ENCODE measurements around the gene CYBA. TPM values are rescaled to one million over a fixed set of nuclear protein-coding genes. Genes with fewer than 3 reads are reported as not detected.

The CYBA gene
- total RNA-seq, 2 experiments from 2014 or later, result 486 to 586 TPM

DNA sequence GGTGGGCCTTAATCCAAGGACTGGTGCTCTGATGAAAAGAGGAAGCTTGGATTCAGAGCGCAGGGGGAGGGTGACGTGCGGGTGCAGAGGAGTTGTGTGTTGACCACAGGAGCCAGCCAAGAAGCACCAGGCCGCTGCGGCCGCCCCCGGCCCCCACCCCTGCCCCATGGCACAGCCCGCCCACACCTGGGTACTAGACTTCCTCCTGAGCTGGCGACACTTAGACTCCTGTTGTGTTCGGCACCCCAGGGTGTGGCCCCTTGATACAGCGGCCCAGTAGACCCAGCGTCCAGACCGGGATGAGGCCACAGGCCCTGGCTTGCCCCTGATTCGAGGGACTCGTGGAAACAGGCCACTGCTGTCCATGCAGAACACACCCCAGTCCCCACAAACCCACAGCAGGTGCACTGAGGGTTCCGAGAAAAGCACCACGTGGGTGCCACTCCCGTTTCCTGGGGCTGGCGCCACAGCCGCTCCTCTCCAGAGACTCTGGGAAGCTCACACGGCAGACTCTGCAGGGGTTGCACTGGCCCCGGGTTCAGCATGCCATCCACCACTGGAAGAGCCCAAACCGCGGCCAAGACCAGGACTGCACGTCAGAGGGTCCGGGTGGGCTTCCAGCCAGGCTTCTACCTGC is 41.2 kb upstream of the CYBA start:
- H3K4me1 Mint-ChIP-seq, result peaks cover 77% of the 10 kb centered on the region
- CTCF ChIA-PET, result interaction anchor here (0.9 to 1.1 kb wide), 2 partner anchors 12 to 22 kb away, joined by 3 to 4 read pairs; no protein-coding TSS in a partner anchor

GRCh38 chr16:88691129-88691813 is 40.4 kb upstream of the CYBA start:
- no peak overlapping the region for H3K4me3 Mint-ChIP-seq
- H3K36me3 Mint-ChIP-seq (ENCODE audit: low read depth), result peaks cover 9% of the 10 kb centered on the region
- H3K9me3 Mint-ChIP-seq, result no peaks in the 10 kb centered on the region
- peaks cover 75% of the 10 kb centered on the region for H3K4me1 Mint-ChIP-seq
- no peaks in the 10 kb centered on the region for H3K27me3 Mint-ChIP-seq
- ChIA-PET POLR2A (no interaction called here), CTCF (interaction anchor here (1.1 kb wide), 1 partner anchor 21 kb away, joined by 4 read pairs; no protein-coding TSS in a partner anchor)
- peak overlapping the region; percentile 91 for H3K27ac Mint-ChIP-seq
- DNase-seq, result no peak

More for the DNA sequence above, 41.2 kb upstream of the CYBA start:
- peak; percentile 62 for DNase-seq
- Mint-ChIP-seq H3K36me3 (ENCODE audit: low read depth) (peaks cover 13% of the 10 kb centered on the region), H3K9me3 (no peaks in the 10 kb centered on the region), H3K4me3 (peak overlapping the region; percentile 52), H3K27ac (peak overlapping the region; percentile 91), H3K27me3 (no peaks in the 10 kb centered on the region)
- POLR2A ChIA-PET, result interaction anchor here (0.6 kb wide), 1 partner anchor 225 kb away, joined by 3 read pairs; no protein-coding TSS in a partner anchor

DNA sequence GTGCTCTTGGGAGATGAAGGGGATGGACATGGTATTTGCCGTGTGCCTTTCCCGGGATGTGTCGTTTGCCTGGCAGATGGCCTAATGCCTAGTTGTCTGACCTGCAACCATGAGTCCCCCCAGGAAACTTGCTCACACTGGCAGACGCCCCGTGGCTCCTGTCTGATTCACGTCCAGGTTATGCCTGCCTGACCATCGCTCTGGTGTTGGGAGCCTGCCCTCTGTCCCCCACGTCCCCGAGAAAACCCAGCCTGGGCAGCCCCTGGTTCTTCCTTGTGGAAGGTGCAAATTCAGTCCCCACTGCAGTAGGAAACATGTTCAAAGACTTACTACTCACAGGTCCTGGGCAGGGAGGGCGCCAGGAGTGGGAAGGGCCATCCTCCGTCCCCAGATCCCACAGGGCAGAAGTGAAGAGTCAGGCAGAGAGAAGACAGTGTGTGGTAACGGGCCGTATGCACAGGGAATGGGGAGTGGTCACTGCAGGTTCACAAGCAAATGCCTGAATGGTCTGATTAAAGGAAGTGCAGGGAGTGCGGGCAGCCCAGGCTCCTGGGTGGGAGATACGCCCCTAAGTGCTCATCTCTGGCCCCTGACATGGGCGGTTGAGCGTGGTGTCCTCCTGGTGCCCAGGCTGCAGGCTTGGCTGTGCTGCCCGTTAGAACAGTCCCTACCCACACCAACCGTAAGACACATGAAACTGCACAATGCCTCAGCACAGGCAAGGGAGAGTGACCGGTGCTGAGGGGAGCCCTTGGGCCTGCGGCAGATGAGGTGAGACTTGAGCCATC is 39.7 kb upstream of the CYBA start:
- Mint-ChIP-seq H3K27me3 (no peaks in the 10 kb centered on the region), H3K4me3 (peak overlapping the region; percentile 10), H3K27ac (peak overlapping the region; percentile 91), H3K9me3 (no peaks in the 10 kb centered on the region), H3K4me1 (peaks cover 73% of the 10 kb centered on the region), H3K36me3 (ENCODE audit: low read depth) (peaks cover 5% of the 10 kb centered on the region)
- ChIA-PET CTCF (interaction anchor here (1.1 to 1.5 kb wide), 2 partner anchors 10 to 20 kb away, joined by 3 to 4 read pairs; no protein-coding TSS in a partner anchor), POLR2A (no interaction called here)
- DNase-seq, result no peak

DNA sequence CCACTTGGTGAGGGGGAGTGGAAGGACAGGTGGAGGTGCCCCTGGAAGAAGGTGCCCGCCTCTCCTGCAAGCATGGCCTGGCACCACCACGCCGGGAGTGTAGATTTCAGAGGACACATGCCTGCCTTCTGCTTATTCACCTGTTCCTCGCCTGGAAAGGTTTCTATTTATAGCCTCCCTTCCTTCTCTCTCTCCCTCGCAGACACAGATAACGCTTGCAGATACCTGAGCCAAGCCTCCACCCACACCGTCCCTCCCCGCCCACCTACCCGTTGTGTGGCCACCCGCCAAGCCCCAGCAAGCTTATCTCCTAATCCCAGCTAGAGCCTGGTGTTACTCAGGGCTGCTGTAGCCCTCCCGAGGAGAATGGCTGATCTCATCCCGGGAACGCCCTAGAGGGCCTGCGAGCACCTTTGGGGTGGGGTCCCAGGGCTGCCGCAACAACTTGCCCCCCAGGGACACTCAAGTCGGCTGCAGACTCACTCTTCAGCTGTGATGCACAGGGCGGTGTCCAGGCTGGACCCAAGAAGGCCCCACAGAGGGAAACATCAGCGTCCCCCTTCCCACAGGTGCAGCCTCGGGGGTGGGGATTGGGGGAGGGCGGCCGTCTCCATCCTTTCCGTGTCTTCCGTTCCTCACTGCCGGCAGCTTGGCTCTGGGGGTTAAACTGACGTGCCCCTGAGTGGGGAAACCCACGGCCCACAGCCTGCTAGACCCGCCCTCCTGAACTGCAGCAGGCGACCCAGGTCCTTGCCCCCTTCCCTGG is 37.3 kb upstream of the CYBA start:
- no peak for DNase-seq

GRCh38 chr16:88687676-88688012 is 36.8 kb upstream of the CYBA start:
- Mint-ChIP-seq H3K9me3 (no peaks in the 10 kb centered on the region), H3K4me1 (peaks cover 74% of the 10 kb centered on the region), H3K36me3 (ENCODE audit: low read depth) (peaks cover 13% of the 10 kb centered on the region), H3K27ac (peak overlapping the region; percentile 31), H3K4me3 (no peak overlapping the region), H3K27me3 (no peaks in the 10 kb centered on the region)
- ChIA-PET CTCF (interaction anchor here (0.6 to 1.6 kb wide), 6 partner anchors 14 to 553 kb away, joined by 3 to 11 read pairs (median 3); no protein-coding TSS in a partner anchor), POLR2A (interaction anchor here (1.5 kb wide), 1 partner anchor 13 kb away, joined by 5 read pairs; no protein-coding TSS in a partner anchor)
- no peak for DNase-seq

More for the DNA sequence above, 37.3 kb upstream of the CYBA start:
- Mint-ChIP-seq H3K4me3 (no peak overlapping the region), H3K27ac (peak overlapping the region; percentile 31), H3K27me3 (no peaks in the 10 kb centered on the region), H3K4me1 (peaks cover 77% of the 10 kb centered on the region), H3K36me3 (ENCODE audit: low read depth) (peaks cover 13% of the 10 kb centered on the region), H3K9me3 (no peaks in the 10 kb centered on the region)
- POLR2A ChIA-PET, result interaction anchor here (1.5 kb wide), 1 partner anchor 12 kb away, joined by 5 read pairs; no protein-coding TSS in a partner anchor
- CTCF ChIA-PET, result interaction anchor here (0.6 to 1.6 kb wide), 4 partner anchors 13 to 553 kb away, joined by 3 to 11 read pairs (median 3); no protein-coding TSS in a partner anchor

DNA sequence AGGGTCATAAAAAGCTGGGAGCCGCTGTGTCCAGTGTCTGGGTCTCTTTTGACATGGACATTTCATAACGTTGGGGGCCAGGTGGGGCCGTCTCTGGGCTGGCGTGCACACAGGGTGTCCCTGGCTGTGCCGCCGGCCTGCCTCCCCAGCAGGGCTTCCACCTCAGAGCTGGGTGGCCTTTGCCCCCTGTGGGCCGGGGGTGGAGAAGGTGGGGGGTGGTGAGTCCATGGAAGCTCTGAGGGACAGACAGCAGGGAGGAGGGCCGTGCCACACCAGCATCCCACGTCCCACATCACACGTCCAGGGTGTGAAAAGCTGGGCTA is 36.4 kb upstream of the CYBA start:
- no peak for DNase-seq
- H3K4me1 Mint-ChIP-seq, result peaks cover 73% of the 10 kb centered on the region
- POLR2A ChIA-PET, result interaction anchor here (1.5 kb wide), 1 partner anchor 13 kb away, joined by 5 read pairs; no protein-coding TSS in a partner anchor
- no peaks in the 10 kb centered on the region for H3K9me3 Mint-ChIP-seq
- H3K36me3 Mint-ChIP-seq (ENCODE audit: low read depth), result peaks cover 15% of the 10 kb centered on the region
- H3K27me3 Mint-ChIP-seq, result no peaks in the 10 kb centered on the region
- H3K27ac Mint-ChIP-seq, result no peak overlapping the region
- H3K4me3 Mint-ChIP-seq, result peak overlapping the region; percentile 79
- CTCF ChIA-PET, result interaction anchor here (0.6 to 1.6 kb wide), 6 partner anchors 13 to 58 kb away, joined by 3 to 11 read pairs (median 3); no protein-coding TSS in a partner anchor

GRCh38 chr16:88686439-88687253 is 35.8 kb upstream of the CYBA start, which contains the start of gene SNAI3:
TSS of gene SNAI3 (minus strand) at chr16:88686507. CDS start at chr16:88686406, 101 bp downstream.
- no peaks in the 10 kb centered on the region for H3K27me3 Mint-ChIP-seq
- peak within 1 kb of the TSS; percentile 79 for H3K4me3 Mint-ChIP-seq
- ChIA-PET POLR2A (interaction anchor here (1.5 kb wide), 1 partner anchor 14 kb away, joined by 5 read pairs; no protein-coding TSS in a partner anchor), CTCF (interaction anchor here (0.6 to 1.3 kb wide), 4 partner anchors 14 to 58 kb away, joined by 3 to 4 read pairs (median 3); no protein-coding TSS in a partner anchor)
- peak; percentile 89 for DNase-seq
- no peaks in the 10 kb centered on the region for H3K9me3 Mint-ChIP-seq
- peaks cover 16% of the 10 kb centered on the region for H3K36me3 Mint-ChIP-seq (ENCODE audit: low read depth)
- peak within 1 kb of the TSS; percentile 71 for H3K27ac Mint-ChIP-seq
- peaks cover 73% of the 10 kb centered on the region for H3K4me1 Mint-ChIP-seq

DNA sequence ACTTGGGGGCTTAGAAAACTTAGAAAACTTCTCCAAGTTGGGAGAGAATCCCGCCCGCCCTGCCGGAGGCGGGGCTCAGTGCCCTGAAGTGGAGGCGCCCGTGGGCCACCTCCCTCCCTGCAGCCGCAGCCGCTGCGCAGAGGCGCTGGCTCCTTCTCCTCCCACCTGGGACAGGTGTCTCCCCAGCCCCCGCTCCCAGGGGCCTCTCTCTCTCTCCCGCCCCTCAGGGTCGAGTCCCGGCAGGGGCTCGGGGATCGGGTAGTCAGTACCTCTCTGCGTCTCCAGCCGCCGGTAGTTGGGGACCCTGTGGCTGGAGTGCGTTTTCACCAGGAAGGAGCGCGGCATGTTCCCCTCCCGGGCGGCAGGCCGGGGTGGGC is 35.2 kb upstream of the CYBA start:
- DNase-seq, result peak; percentile 44
- Mint-ChIP-seq H3K4me3 (peak overlapping the region; percentile 79), H3K36me3 (ENCODE audit: low read depth) (peaks cover 22% of the 10 kb centered on the region), H3K4me1 (peaks cover 73% of the 10 kb centered on the region), H3K9me3 (no peaks in the 10 kb centered on the region), H3K27me3 (no peaks in the 10 kb centered on the region), H3K27ac (peak overlapping the region; percentile 71)
- POLR2A ChIA-PET, result no interaction called here
- CTCF ChIA-PET, result interaction anchor here (0.9 to 1.3 kb wide), 2 partner anchors 10 to 19 kb away, joined by 3 read pairs; no protein-coding TSS in a partner anchor

- DNase-seq, result peak; percentile 66
- CTCF ChIA-PET, result interaction anchor here (0.6 to 1.6 kb wide), 8 partner anchors 9 to 52 kb away, joined by 3 to 4 read pairs (median 3); partner anchors contain the start of gene MVD
- H3K4me3 Mint-ChIP-seq, result peak overlapping the region; percentile 79
- H3K9me3 Mint-ChIP-seq, result no peaks in the 10 kb centered on the region
- peaks cover 71% of the 10 kb centered on the region for H3K4me1 Mint-ChIP-seq
- POLR2A ChIA-PET, result no interaction called here
- peak overlapping the region; percentile 71 for H3K27ac Mint-ChIP-seq
- no peaks in the 10 kb centered on the region for H3K27me3 Mint-ChIP-seq
- peaks cover 24% of the 10 kb centered on the region for H3K36me3 Mint-ChIP-seq (ENCODE audit: low read depth)
These were observed 34.6 kb upstream of the CYBA start for GRCh38 chr16:88685156-88686061.

GRCh38 chr16:88684569-88685155 is 33.8 kb upstream of the CYBA start:
- DNase-seq, result no peak
- Mint-ChIP-seq H3K27ac (peak overlapping the region; percentile 69), H3K4me3 (peak overlapping the region; percentile 79), H3K36me3 (ENCODE audit: low read depth) (peaks cover 26% of the 10 kb centered on the region), H3K4me1 (peaks cover 63% of the 10 kb centered on the region), H3K27me3 (no peaks in the 10 kb centered on the region), H3K9me3 (no peaks in the 10 kb centered on the region)
- ChIA-PET CTCF (interaction anchor here (0.6 to 1.6 kb wide), 5 partner anchors 10 to 51 kb away, joined by 3 to 4 read pairs (median 3); partner anchors contain the start of gene MVD), POLR2A (no interaction called here)
